SK-N-SH (cell line): ENCODE measurements around the gene ZNF385C. TPM values are rescaled to one million over a fixed set of nuclear protein-coding genes. Genes with fewer than 3 reads are reported as not detected.

ENCODE experiments used
- CTCF ChIA-PET: fragments of 300-600, 350-600 bp; formaldehyde crosslinking; extraction: SDS; loops from one replicate; lab custom pipeline; 2021; lab: Yijun Ruan, JAX
- POLR2A ChIA-PET: fragments of 350-600 bp; sonication (Branson Sonifier 250); formaldehyde crosslinking; extraction: SDS; loops from one replicate; lab custom pipeline; 2020; ENCODE audit warnings: antibody characterized with exemption, inconsistent platforms; lab: Yijun Ruan, JAX
- DNase-seq: peaks from one replicate; pipeline ENCODE4 v3.0.0; 2012
- H2AFZ ChIP-seq: fragments of 200-600 bp; sonication (generic); 2 replicates; pipeline ENCODE4 v1.8.1; 2016; ENCODE audit warnings: antibody characterized with exemption, mild to moderate bottlenecking, low read depth
- H3F3A ChIP-seq: fragments of 200-600 bp; sonication (generic); replicated peaks from 2 replicates; pipeline ENCODE3; 2016; ENCODE audit warnings: antibody characterized with exemption, mild to moderate bottlenecking; ENCODE audit not compliant: insufficient read depth
- H3K27ac ChIP-seq, 2 experiments: fragments of 200-500 bp in 1 of 2; fragments of 200-600 bp in 1 of 2; sonication (Bioruptor generic) in 1 of 2; sonication (generic), shearing (Covaris generic) in 1 of 2; 2 replicates each; pipeline versions ENCODE4 v1.5.1 to v1.6.1; 2014 to 2016; ENCODE audit warnings: low read depth in 2 of 2, inconsistent platforms in 1 of 2, low read length in 1 of 2, mild to moderate bottlenecking in 1 of 2, mixed read lengths in 1 of 2
- H3K27me3 ChIP-seq: fragments of 200-600 bp; sonication (generic), shearing (Covaris generic); 2 replicates; pipeline ENCODE4 v1.6.1; 2016; ENCODE audit warnings: mixed run types; ENCODE audit not compliant: insufficient read depth
- H3K36me3 ChIP-seq, 2 experiments: fragments of 200-500 bp in 1 of 2; fragments of 200-600 bp in 1 of 2; sonication (Bioruptor generic) in 1 of 2; sonication (generic) in 1 of 2; replicated peaks in 1 of 2; 2 replicates each; pipeline versions ENCODE3 to v1.5.1; 2014 to 2016; ENCODE audit warnings: low read length in 1 of 2, mild to moderate bottlenecking in 1 of 2; ENCODE audit not compliant: insufficient read depth in 2 of 2, control insufficient read depth in 1 of 2
- H3K4me1 ChIP-seq, 2 experiments: fragments of 200-500 bp in 1 of 2; fragments of 200-600 bp in 1 of 2; sonication (Bioruptor generic) in 1 of 2; sonication (generic), shearing (Covaris generic) in 1 of 2; 2 replicates each; pipeline versions ENCODE4 v1.5.1 to v1.6.1; 2014 to 2016; ENCODE audit warnings: low read depth in 1 of 2, low read length in 1 of 2, mixed run types in 1 of 2; ENCODE audit not compliant: insufficient read depth in 2 of 2, control insufficient read depth in 1 of 2
- H3K4me2 ChIP-seq: fragments of 200-600 bp; sonication (generic), shearing (Covaris generic); 2 replicates; pipeline ENCODE4 v1.6.1; 2017; ENCODE audit warnings: mixed run types
- H3K4me3 ChIP-seq, 2 experiments: fragments of 200-500 bp in 1 of 2; fragments of 200-600 bp in 1 of 2; sonication (Bioruptor generic) in 1 of 2; sonication (generic), shearing (Covaris generic) in 1 of 2; 2 replicates each; pipeline versions ENCODE4 v1.5.1 to v1.8.1; 2014 to 2016; ENCODE audit warnings: low read depth in 2 of 2, inconsistent platforms in 1 of 2, low read length in 1 of 2, mild to moderate bottlenecking in 1 of 2, mixed read lengths in 1 of 2, moderate library complexity in 1 of 2
- H3K79me2 ChIP-seq: fragments of 200-600 bp; sonication (generic); 2 replicates; pipeline ENCODE4 v1.8.1; 2017; ENCODE audit warnings: mild to moderate bottlenecking; ENCODE audit not compliant: insufficient read depth
- H3K9ac ChIP-seq: fragments of 200-600 bp; sonication (generic); 2 replicates; pipeline ENCODE4 v1.6.1; 2017; ENCODE audit warnings: mixed run types
- H3K9me2 ChIP-seq: fragments of 200-600 bp; sonication (generic); 2 replicates; pipeline ENCODE4 v1.6.1; 2017; ENCODE audit warnings: mixed run types
- H3K9me3 ChIP-seq: fragments of 200-600 bp; sonication (generic); 2 replicates; pipeline ENCODE4 v1.6.1; 2017; ENCODE audit warnings: mixed run types, mild to moderate bottlenecking, moderate library complexity
- H4K20me1 ChIP-seq: fragments of 200-600 bp; sonication (generic); 2 replicates; pipeline ENCODE4 v1.6.1; 2017; ENCODE audit warnings: mild to moderate bottlenecking, mixed run types; ENCODE audit not compliant: insufficient read depth
- CHD2 ChIP-seq: fragments of 150-350 bp; IDR thresholded peaks from 2 replicates; pipeline ENCODE4 v1.6.1; 2018; ENCODE audit warnings: low read length; ENCODE audit not compliant: partially characterized antibody
- EP300 ChIP-seq, 2 experiments: IDR thresholded peaks; 2 replicates each; pipeline versions ENCODE4 v1.4.0 to v1.6.1; 2012; ENCODE audit warnings: borderline replicate concordance in 1 of 2, low read depth in 1 of 2, low read length in 1 of 2
- FOSL2 ChIP-seq: IDR thresholded peaks from 2 replicates; pipeline ENCODE4 v1.4.0; 2012; ENCODE audit warnings: low read depth, mild to moderate bottlenecking, moderate library complexity, borderline replicate concordance
- FOXJ3 ChIP-seq: sonication (generic); formaldehyde crosslinking; IDR thresholded peaks from 2 replicates; pipeline ENCODE4 v1.5.1; 2020; ENCODE audit warnings: mild to moderate bottlenecking, missing genetic modification reagents
- FOXM1 ChIP-seq: IDR thresholded peaks from 2 replicates; pipeline ENCODE4 v1.4.0; 2012; ENCODE audit warnings: low read depth, mild to moderate bottlenecking
- GABPA ChIP-seq: IDR thresholded peaks from 2 replicates; pipeline ENCODE4 v1.4.0; 2012; ENCODE audit warnings: low read depth, mild to moderate bottlenecking
- NFIC ChIP-seq: IDR thresholded peaks from 2 replicates; pipeline ENCODE4 v1.4.0; 2012; ENCODE audit warnings: borderline replicate concordance
- NRF1 ChIP-seq: IDR thresholded peaks from 2 replicates; pipeline ENCODE4 v1.6.1; 2012; ENCODE audit warnings: low read depth, mild to moderate bottlenecking, low read length
- PBX3 ChIP-seq: IDR thresholded peaks from 2 replicates; pipeline ENCODE4; 2012
- REST ChIP-seq: IDR thresholded peaks from 2 replicates; pipeline ENCODE4 v1.6.1; 2012; ENCODE audit warnings: mild to moderate bottlenecking, low read depth, low read length, moderate library complexity
- RFX5 ChIP-seq: IDR thresholded peaks from 2 replicates; pipeline ENCODE4 v1.6.1; 2012; ENCODE audit warnings: mild to moderate bottlenecking, improper control_type of control experiment, low read length
- RXRA ChIP-seq: IDR thresholded peaks from 2 replicates; pipeline ENCODE4 v1.4.0; 2012; ENCODE audit warnings: low read depth, mild to moderate bottlenecking, borderline replicate concordance
- TAF1 ChIP-seq: IDR thresholded peaks from 2 replicates; pipeline ENCODE4 v1.6.1; 2012; ENCODE audit warnings: low read depth, mild to moderate bottlenecking, low read length, moderate library complexity, borderline replicate concordance
- TCF12 ChIP-seq: IDR thresholded peaks from 2 replicates; pipeline ENCODE4 v1.4.0; 2012
- TEAD4 ChIP-seq: IDR thresholded peaks from 2 replicates; pipeline ENCODE4 v1.4.0; 2012; ENCODE audit warnings: mild to moderate bottlenecking, borderline replicate concordance; ENCODE audit not compliant: insufficient read depth
- USF1 ChIP-seq: IDR thresholded peaks from 2 replicates; pipeline ENCODE4 v1.4.0; 2012; ENCODE audit warnings: low read depth, borderline replicate concordance
- YY1 ChIP-seq: IDR thresholded peaks from 2 replicates; pipeline ENCODE4 v1.4.0; 2012; ENCODE audit warnings: low read depth, mild to moderate bottlenecking
- WGBS: methylation state at CpG from one replicate; pipeline ENCODE4 v1.1.6; 2017; ENCODE audit warnings: low lambda C conversion rate; 5-methylcytosine and 5-hydroxymethylcytosine counted together
- polyA plus RNA-seq, 3 experiments: library from polyadenylated mRNA; depleted of rRNA; stranded (reverse); fragments of >200 nt; gene quantifications; 2 replicates each; pipeline ENCODE4 v1.2.3, GENCODE V29; 2012
- TF ChIP-seq, protein P1 (sequence below): fragments of 150-350 bp; IDR thresholded peaks from 2 replicates; pipeline ENCODE4 v1.6.1; 2017; ENCODE audit warnings: antibody characterized with exemption, low read length, low read depth, borderline replicate concordance
- TF ChIP-seq, protein P2 (sequence below): IDR thresholded peaks from 2 replicates; pipeline ENCODE4 v1.4.0; 2012; ENCODE audit warnings: low read depth

ZNF385C gene
- polyA plus RNA-seq, 1 of the 3 experiments (the other 2 are of a cell fraction) = 0.05 TPM

DNA sequence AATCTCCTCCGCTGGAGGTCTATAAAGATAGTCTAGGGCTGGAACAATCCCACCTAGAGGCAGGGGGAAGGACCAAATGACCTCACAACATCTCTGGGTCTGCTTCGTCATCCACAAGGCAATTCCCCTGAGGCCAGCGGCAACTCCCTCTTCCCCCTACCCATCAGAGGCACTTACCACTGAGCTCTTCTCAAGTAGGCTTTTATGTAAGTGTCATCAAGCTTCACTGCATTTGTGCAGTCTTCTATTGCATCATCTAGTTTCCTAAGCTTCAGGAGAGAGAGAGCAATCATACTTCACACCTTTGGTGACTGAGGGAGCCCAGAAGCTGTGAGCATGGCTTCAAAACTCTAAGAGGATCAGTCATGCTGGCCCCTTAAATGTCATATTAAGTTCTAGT is 110.6 kb downstream of the ZNF385C start:
- Histone ChIP-seq H3K27me3 (no peaks in the 10 kb centered on the region), H3K9ac (no peak overlapping the region), H3F3A (peaks cover 6% of the 10 kb centered on the region), H3K9me3 (no peaks in the 10 kb centered on the region), H3K79me2 (peaks cover 6% of the 10 kb centered on the region; the same call in 1 of the 2 replicates), H2AFZ (no peak overlapping the region), H3K36me3 (peaks cover 79 to 83% of the 10 kb centered on the region in 2 experiments), H3K4me1 (no peaks in the 10 kb centered on the region), H3K4me3 (no peak overlapping the region), H3K27ac (no peak overlapping the region), H3K4me2 (no peak overlapping the region), H3K9me2 (no peaks in the 10 kb centered on the region), H4K20me1 (no peaks in the 10 kb centered on the region)
- POLR2A ChIA-PET = no interaction called here
- WGBS = 94% methylated on average over 2 of the region's 3 CpGs
- CTCF ChIA-PET = interaction anchor here (2.0 kb wide), 1 partner anchor 13 kb away, joined by 5 read pairs; no protein-coding TSS in a partner anchor
- no peak for DNase-seq
- TF ChIP-seq, protein P1, sequence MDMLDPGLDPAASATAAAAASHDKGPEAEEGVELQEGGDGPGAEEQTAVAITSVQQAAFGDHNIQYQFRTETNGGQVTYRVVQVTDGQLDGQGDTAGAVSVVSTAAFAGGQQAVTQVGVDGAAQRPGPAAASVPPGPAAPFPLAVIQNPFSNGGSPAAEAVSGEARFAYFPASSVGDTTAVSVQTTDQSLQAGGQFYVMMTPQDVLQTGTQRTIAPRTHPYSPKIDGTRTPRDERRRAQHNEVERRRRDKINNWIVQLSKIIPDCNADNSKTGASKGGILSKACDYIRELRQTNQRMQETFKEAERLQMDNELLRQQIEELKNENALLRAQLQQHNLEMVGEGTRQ = no peak
- TF ChIP-seq NRF1 (no peak), FOXJ3 (CRISPR knock-in tag) (no peak), REST (no peak), FOXM1 (no peak), RFX5 (no peak), YY1 (no peak), NFIC (no peak), EP300 (IDR thresholded peaks at IDR 0.05; ENCODE audit: borderline replicate concordance in 1 of 2, low read depth in 1 of 2, low read length in 1 of 2) (no peak), CHD2 (no peak)
- TF ChIP-seq, protein P2, sequence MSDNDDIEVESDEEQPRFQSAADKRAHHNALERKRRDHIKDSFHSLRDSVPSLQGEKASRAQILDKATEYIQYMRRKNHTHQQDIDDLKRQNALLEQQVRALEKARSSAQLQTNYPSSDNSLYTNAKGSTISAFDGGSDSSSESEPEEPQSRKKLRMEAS = no peak

GRCh38 chr17:41986634-41987033 is 111.6 kb downstream of the ZNF385C start:
- Histone ChIP-seq H3K4me3 (no peak overlapping the region), H3K9me2 (no peaks in the 10 kb centered on the region), H3K79me2 (peaks cover 6% of the 10 kb centered on the region; the same call in 1 of the 2 replicates), H3F3A (peaks cover 6% of the 10 kb centered on the region), H3K27ac (no peak overlapping the region), H3K4me1 (no peaks in the 10 kb centered on the region), H3K9ac (no peak overlapping the region), H3K9me3 (no peaks in the 10 kb centered on the region), H3K36me3 (peaks cover 77 to 85% of the 10 kb centered on the region in 2 experiments), H3K4me2 (no peak overlapping the region), H3K27me3 (no peaks in the 10 kb centered on the region), H4K20me1 (no peaks in the 10 kb centered on the region), H2AFZ (no peak overlapping the region)
- WGBS = 100% methylated on average over 1 of the region's 1 CpG
- ChIA-PET CTCF (no interaction called here), POLR2A (interaction anchor here (0.6 to 1.4 kb wide), 2 partner anchors 11 to 54 kb away, joined by 3 to 4 read pairs; no protein-coding TSS in a partner anchor)
- DNase-seq = no peak
- TF ChIP-seq CHD2 (no peak), TAF1 (no peak), NRF1 (no peak), TCF12 (no peak), TEAD4 (no peak), FOXM1 (no peak), FOSL2 (no peak), RFX5 (no peak), GABPA (no peak), USF1 (no peak), PBX3 (no peak), RXRA (no peak)
- TF ChIP-seq, protein P1 = no peak
